Measurements from ENCODE around the gene FMNL3. TPM values are rescaled to one million over a fixed set of nuclear protein-coding genes. Genes with fewer than 3 reads are reported as not detected.

The FMNL3 gene
- total RNA-seq, 1 experiment from 2014 or later = 3.5 TPM

- ChIA-PET POLR2A (no interaction called here), RAD21 (ENCODE audit: low non-redundant PET in 1 of 2, low total read pairs in 2 of 2, uncharacterized antibody in 2 of 2, unreplicated experiment in 2 of 2) (no interaction called here), CTCF (no interaction called here)
- Histone ChIP-seq H4K20me1 (ENCODE audit: insufficient read depth) (no peaks in the 10 kb centered on the region), H3K9ac (ENCODE audit: low read length) (no peak overlapping the region), H3K36me3 (ENCODE audit: control insufficient read depth in 1 of 2, insufficient read depth in 2 of 2, low read length in 2 of 2) (no peaks in the 10 kb centered on the region), H3K79me2 (ENCODE audit: insufficient read depth, low read length) (no peaks in the 10 kb centered on the region), H3K9me2 (ENCODE audit: insufficient read depth) (no peaks in the 10 kb centered on the region), H3K27me3 (ENCODE audit: insufficient read depth, low read length) (no peaks in the 10 kb centered on the region), H3K9me3 (ENCODE audit: control insufficient read depth in 1 of 2, insufficient read depth in 1 of 2, low read depth in 1 of 2, low read length in 2 of 2) (no peaks in the 10 kb centered on the region), H3K27ac (ENCODE audit: low read depth, low read length) (no peak overlapping the region), H2AFZ (ENCODE audit: low read depth, low read length, poor library complexity, severe bottlenecking) (no peak overlapping the region), H3K4me3 (replicated peaks in 1 of 2; ENCODE audit: low read depth in 1 of 2, low read length in 2 of 2) (no peak overlapping the region), H3K4me1 (ENCODE audit: control insufficient read depth in 1 of 2, insufficient read depth in 2 of 2, low read length in 2 of 2) (peaks cover 0 to 9% of the 10 kb centered on the region in 2 experiments; a peak in 3 of 4 replicates), H3K4me2 (ENCODE audit: low read length) (no peak overlapping the region)
- intact Hi-C loops (cut with micrococcal nuclease) = no loop called here
- BruUV-seq (replicated peaks) = no TSS peak
- TF ChIP-seq POLR2AphosphoS5 (IDR thresholded peaks at IDR 0.05; ENCODE audit: low read depth, low read length) = no peak
- TF ChIP-seq RAD21 (IDR thresholded peaks at IDR 0.05; ENCODE audit: low read depth) = no peak
- no peak for TF ChIP-seq EZH2 (IDR thresholded peaks at IDR 0.05)
- DNase-seq (ENCODE audit: low read depth, low spot score) = no peak
- ATAC-seq = no peak
Observed at GRCh38 chr12:49692851-49693250, 14.4 kb downstream of the FMNL3 start.

GRCh38 chr12:49689785-49690184 lies 17.4 kb downstream of the FMNL3 start:
- Histone ChIP-seq H3K36me3 (ENCODE audit: control insufficient read depth in 1 of 2, insufficient read depth in 2 of 2, low read length in 2 of 2) (no peaks in the 10 kb centered on the region), H3K4me3 (replicated peaks in 1 of 2; ENCODE audit: low read depth in 1 of 2, low read length in 2 of 2) (no peak overlapping the region), H3K27ac (ENCODE audit: low read depth, low read length) (no peak overlapping the region), H3K9ac (ENCODE audit: low read length) (no peak overlapping the region), H3K9me2 (ENCODE audit: insufficient read depth) (no peaks in the 10 kb centered on the region), H3K4me1 (ENCODE audit: control insufficient read depth in 1 of 2, insufficient read depth in 2 of 2, low read length in 2 of 2) (peaks cover 0 to 9% of the 10 kb centered on the region in 2 experiments; a peak in 3 of 4 replicates), H4K20me1 (ENCODE audit: insufficient read depth) (no peaks in the 10 kb centered on the region), H3K27me3 (ENCODE audit: insufficient read depth, low read length) (no peaks in the 10 kb centered on the region), H3K4me2 (ENCODE audit: low read length) (no peak overlapping the region), H3K9me3 (ENCODE audit: control insufficient read depth in 1 of 2, insufficient read depth in 1 of 2, low read depth in 1 of 2, low read length in 2 of 2) (no peaks in the 10 kb centered on the region), H2AFZ (ENCODE audit: low read depth, low read length, poor library complexity, severe bottlenecking) (no peak overlapping the region), H3K79me2 (ENCODE audit: insufficient read depth, low read length) (no peaks in the 10 kb centered on the region)
- BruUV-seq (replicated peaks) = no TSS peak
- POLR2A ChIA-PET = no interaction called here
- intact Hi-C loops (cut with micrococcal nuclease) = no loop called here
- TF ChIP-seq MAX (IDR thresholded peaks at IDR 0.05) (no peak), ZFX (IDR thresholded peaks at IDR 0.05) (no peak), JUND (IDR thresholded peaks at IDR 0.05) (no peak), ZBTB33 (IDR thresholded peaks at IDR 0.05; ENCODE audit: extremely low read depth, insufficient replicate concordance, low read length) (no peak), SRF (IDR thresholded peaks at IDR 0.05; ENCODE audit: low read depth) (no peak), ZNF274 (IDR thresholded peaks at IDR 0.05; ENCODE audit: low read depth, low read length) (no peak)
- DNase-seq (ENCODE audit: low read depth, low spot score) (no peak), ATAC-seq (no peak)
- RAD21 ChIA-PET (ENCODE audit: low non-redundant PET in 1 of 2, low total read pairs in 2 of 2, uncharacterized antibody in 2 of 2, unreplicated experiment in 2 of 2) = no interaction called here
- CTCF ChIA-PET = no interaction called here
